Naive thymus-derived CD4-positive, alpha-beta T cell (primary cell): Measurements from ENCODE around the gene ERICH3. TPM values are rescaled to one million over a fixed set of nuclear protein-coding genes. Genes with fewer than 3 reads are reported as not detected.

Experiments used
- ATAC-seq: fragments of 150-1000 bp; cut with Tn5 transposase; 2 replicates; pipeline ENCODE4 v1.10.0; 2021; ENCODE audit warnings: mild to moderate bottlenecking, moderate library complexity
- CTCF ChIA-PET: fragments of 350-600 bp; sonication (Branson Sonifier 250); formaldehyde crosslinking; loops from one replicate; lab custom pipeline; 2021; ENCODE audit warnings: antibody characterized with exemption; lab: Charles Lee
- POLR2A ChIA-PET: fragments of 350-600 bp; sonication (Branson Sonifier 250); formaldehyde crosslinking; loops from one replicate; lab custom pipeline; 2021; ENCODE audit warnings: antibody characterized with exemption, inconsistent platforms; lab: Charles Lee
- DNase-seq, 9 donors: peaks; one replicate each; pipeline versions ENCODE4 v3.0.0 to v3.0.0-alpha.2; 2020 to 2022; ENCODE audit warnings: mixed read lengths in 1 of 9
- H3K27ac ChIP-seq: one replicate; pipeline ENCODE4 v1.7.0; 2013; ENCODE audit warnings: mild to moderate bottlenecking, low read depth, low read length, moderate library complexity
- H3K27me3 ChIP-seq, 2 donors: one replicate each; pipeline ENCODE4 v1.7.0; 2013; ENCODE audit warnings: low read length in 2 of 2, mild to moderate bottlenecking in 2 of 2, moderate library complexity in 2 of 2; ENCODE audit not compliant: control insufficient read depth in 2 of 2, insufficient read depth in 2 of 2
- H3K36me3 ChIP-seq, 3 experiments: 1 replicate in 2 of 3; 2 replicates in 1 of 3; pipeline ENCODE4 v1.7.0; 2013; ENCODE audit warnings: low read length in 3 of 3, mild to moderate bottlenecking in 3 of 3, moderate library complexity in 1 of 3; ENCODE audit not compliant: insufficient read depth in 3 of 3, control insufficient read depth in 2 of 3
- H3K4me1 ChIP-seq, 2 donors: one replicate each; pipeline ENCODE4 v1.7.0; 2013; ENCODE audit warnings: low read length in 2 of 2, mild to moderate bottlenecking in 2 of 2, moderate library complexity in 1 of 2; ENCODE audit not compliant: control insufficient read depth in 2 of 2, insufficient read depth in 2 of 2
- H3K4me3 ChIP-seq: 2 replicates; pipeline ENCODE4 v1.7.0; 2013; ENCODE audit warnings: mild to moderate bottlenecking, low read length
- H3K9me3 ChIP-seq, 3 experiments: 1 replicate in 2 of 3; 2 replicates in 1 of 3; pipeline ENCODE4 v1.7.0; 2013; ENCODE audit warnings: low read length in 3 of 3; ENCODE audit not compliant: control insufficient read depth in 2 of 3
- H3K27ac Mint-ChIP-seq, 9 donors: one replicate each; pipeline ENCODE4 v1.8.0; 2020 to 2022; ENCODE audit warnings: mixed read lengths in 9 of 9, mild to moderate bottlenecking in 8 of 9, moderate library complexity in 5 of 9, inconsistent platforms in 2 of 9
- H3K27me3 Mint-ChIP-seq, 5 donors: one replicate each; pipeline ENCODE4 v1.8.0; 2021 to 2022; ENCODE audit warnings: mixed read lengths in 5 of 5, mild to moderate bottlenecking in 1 of 5
- H3K36me3 Mint-ChIP-seq, 5 donors: one replicate each; pipeline ENCODE4 v1.8.0; 2020 to 2022; ENCODE audit warnings: mixed read lengths in 5 of 5, mild to moderate bottlenecking in 3 of 5, inconsistent platforms in 1 of 5
- H3K4me1 Mint-ChIP-seq, 7 donors: one replicate each; pipeline ENCODE4 v1.8.0; 2020 to 2022; ENCODE audit warnings: mixed read lengths in 7 of 7, mild to moderate bottlenecking in 3 of 7, inconsistent platforms in 1 of 7
- H3K4me3 Mint-ChIP-seq, 10 donors: one replicate each; pipeline ENCODE4 v1.8.0; 2020 to 2022; ENCODE audit warnings: mild to moderate bottlenecking in 10 of 10, mixed read lengths in 10 of 10, moderate library complexity in 6 of 10, inconsistent platforms in 2 of 10
- H3K9me3 Mint-ChIP-seq, 11 donors: one replicate each; pipeline ENCODE4 v1.8.0; 2020 to 2022; ENCODE audit warnings: mixed read lengths in 11 of 11, mild to moderate bottlenecking in 4 of 11, inconsistent platforms in 1 of 11, moderate library complexity in 1 of 11
- intact Hi-C, 2 donors: fragments of 100-400 bp; cut with micrococcal nuclease; formaldehyde crosslinking; loops; one replicate each; pipeline ENCODE4 v1.15.1; 2023
- polyA plus RNA-seq, 2 donors: library from polyadenylated mRNA; unstranded; fragments of 300-500 nt; fragmentation: Illumina TruSeq; gene quantifications; one replicate each; pipeline ENCODE4 v1.2.3, GENCODE V29; 2021
- total RNA-seq, 6 experiments: library from RNA in 5 of 6; stranded (reverse) in 5 of 6; gene quantifications; 1 replicate in 5 of 6; 2 replicates in 1 of 6; pipeline ENCODE4 v1.2.3 and lab custom pipeline; 2021 to 2026

The ERICH3 gene
- total and polyA plus RNA-seq, 7 experiments from 2014 or later, result not detected

GRCh38 chr1:74571493-74571800, 102.1 kb downstream of the ERICH3 start:
- ChIA-PET CTCF (interaction anchor here (0.8 kb wide), 1 partner anchor 8 kb away, joined by 3 read pairs; no protein-coding TSS in a partner anchor), POLR2A (no interaction called here)
- Mint-ChIP-seq H3K4me1 (no peaks in the 10 kb centered on the region), H3K9me3 (peaks cover 0 to 3% (median 0%) of the 10 kb centered on the region in 11 donors), H3K27me3 (peaks cover 0 to 5% (median 0%) of the 10 kb centered on the region in 5 donors), H3K4me3 (no peak overlapping the region), H3K27ac (no peak overlapping the region), H3K36me3 (no peaks in the 10 kb centered on the region)
- Histone ChIP-seq H3K27me3 (no peaks in the 10 kb centered on the region), H3K36me3 (no peaks in the 10 kb centered on the region), H3K4me1 (no peaks in the 10 kb centered on the region), H3K9me3 (no peaks in the 10 kb centered on the region), H3K4me3 (no peak overlapping the region), H3K27ac (no peak overlapping the region)
- intact Hi-C loops, result no loop called here
- DNase-seq (no peak), ATAC-seq (no peak)

GRCh38 chr1:74570797-74571492, 102.6 kb downstream of the ERICH3 start:
- Histone ChIP-seq H3K4me1 (no peaks in the 10 kb centered on the region), H3K4me3 (no peak overlapping the region), H3K27ac (no peak overlapping the region), H3K9me3 (no peaks in the 10 kb centered on the region), H3K36me3 (no peaks in the 10 kb centered on the region), H3K27me3 (no peaks in the 10 kb centered on the region)
- Mint-ChIP-seq H3K9me3 (peaks cover 0 to 3% (median 0%) of the 10 kb centered on the region in 11 donors), H3K27ac (no peak overlapping the region), H3K36me3 (no peaks in the 10 kb centered on the region), H3K27me3 (peaks cover 0 to 5% (median 0%) of the 10 kb centered on the region in 5 donors), H3K4me1 (no peaks in the 10 kb centered on the region), H3K4me3 (no peak overlapping the region)
- POLR2A ChIA-PET, result no interaction called here
- ATAC-seq, result no peak
- intact Hi-C loops, result no loop called here
- DNase-seq, result no peak
- CTCF ChIA-PET, result interaction anchor here (0.8 kb wide), 1 partner anchor 9 kb away, joined by 3 read pairs; no protein-coding TSS in a partner anchor

- H3K4me1 Mint-ChIP-seq, result no peaks in the 10 kb centered on the region
Measured at GRCh38 chr1:74549932-74550331, 123.7 kb downstream of the ERICH3 start.

GRCh38 chr1:74548961-74549750, 124.4 kb downstream of the ERICH3 start:
- Mint-ChIP-seq H3K9me3 (peaks cover 0 to 4% (median 0%) of the 10 kb centered on the region in 11 donors), H3K27me3 (peaks cover 0 to 13% (median 6%) of the 10 kb centered on the region in 5 donors), H3K4me1 (no peaks in the 10 kb centered on the region), H3K4me3 (no peak overlapping the region), H3K27ac (no peak overlapping the region), H3K36me3 (no peaks in the 10 kb centered on the region)
- ChIA-PET POLR2A (no interaction called here), CTCF (no interaction called here)
- intact Hi-C loops, result no loop called here
- no peak overlapping the region for H3K4me3 ChIP-seq
- DNase-seq, result no peak
- no peaks in the 10 kb centered on the region for H3K27me3 ChIP-seq
- no peak for ATAC-seq
- H3K27ac ChIP-seq, result no peak overlapping the region
- no peaks in the 10 kb centered on the region for H3K36me3 ChIP-seq
- no peaks in the 10 kb centered on the region for H3K4me1 ChIP-seq
- no peaks in the 10 kb centered on the region for H3K9me3 ChIP-seq

More at GRCh38 chr1:74549932-74550331, 123.7 kb downstream of the ERICH3 start:
- Mint-ChIP-seq H3K27me3 (peaks cover 0 to 13% (median 5%) of the 10 kb centered on the region in 5 donors), H3K27ac (no peak overlapping the region), H3K9me3 (peaks cover 0 to 4% (median 0%) of the 10 kb centered on the region in 11 donors), H3K36me3 (no peaks in the 10 kb centered on the region), H3K4me3 (no peak overlapping the region)
- POLR2A ChIA-PET, result no interaction called here
- CTCF ChIA-PET, result no interaction called here
- DNase-seq, result no peak
- Histone ChIP-seq H3K27me3 (no peaks in the 10 kb centered on the region), H3K27ac (no peak overlapping the region), H3K4me1 (no peaks in the 10 kb centered on the region), H3K4me3 (no peak overlapping the region), H3K9me3 (no peaks in the 10 kb centered on the region), H3K36me3 (no peaks in the 10 kb centered on the region)
- intact Hi-C loops, result no loop called here
- no peak for ATAC-seq

GRCh38 chr1:74545821-74546220, 127.8 kb downstream of the ERICH3 start:
- Histone ChIP-seq H3K36me3 (no peaks in the 10 kb centered on the region), H3K27ac (no peak overlapping the region), H3K4me3 (no peak overlapping the region), H3K9me3 (no peaks in the 10 kb centered on the region), H3K4me1 (no peaks in the 10 kb centered on the region), H3K27me3 (no peaks in the 10 kb centered on the region)
- peaks cover 0 to 8% (median 3%) of the 10 kb centered on the region in 5 donors for H3K27me3 Mint-ChIP-seq
- peaks cover 0 to 2% (median 0%) of the 10 kb centered on the region in 11 donors for H3K9me3 Mint-ChIP-seq
- H3K36me3 Mint-ChIP-seq, result no peaks in the 10 kb centered on the region
- POLR2A ChIA-PET, result no interaction called here
- CTCF ChIA-PET, result no interaction called here
- intact Hi-C loops, result no loop called here
- DNase-seq (no peak), ATAC-seq (no peak)
- no peaks in the 10 kb centered on the region for H3K4me1 Mint-ChIP-seq
- H3K27ac Mint-ChIP-seq, result no peak overlapping the region
- no peak overlapping the region for H3K4me3 Mint-ChIP-seq

GRCh38 chr1:74534241-74534640, 139.4 kb downstream of the ERICH3 start:
- Histone ChIP-seq H3K4me3 (no peak overlapping the region), H3K4me1 (no peaks in the 10 kb centered on the region), H3K27me3 (no peaks in the 10 kb centered on the region), H3K9me3 (no peaks in the 10 kb centered on the region), H3K36me3 (no peaks in the 10 kb centered on the region), H3K27ac (no peak overlapping the region)
- Mint-ChIP-seq H3K9me3 (peaks cover 0 to 2% (median 0%) of the 10 kb centered on the region in 11 donors), H3K36me3 (no peaks in the 10 kb centered on the region), H3K4me1 (no peaks in the 10 kb centered on the region), H3K27me3 (no peaks in the 10 kb centered on the region), H3K4me3 (no peak overlapping the region), H3K27ac (no peak overlapping the region)
- DNase-seq (no peak), ATAC-seq (no peak)
- ChIA-PET CTCF (no interaction called here), POLR2A (no interaction called here)
- intact Hi-C loops, result no loop called here
